OCI-LY1 (cell line): ENCODE measurements around the gene OR8S1.
"Not testable (repeated sequence)": the region's sequence is repeated elsewhere in the genome, so short reads cannot be mapped to it uniquely, and the experiment has no call there.

Experiments
- H2AFZ ChIP-seq: fragments of 200-600 bp; sonication (generic), shearing (Covaris generic); 2 replicates; pipeline ENCODE4 v1.6.0; 2014; ENCODE audit warnings: antibody characterized with exemption, mild to moderate bottlenecking, low read length
- H3F3A ChIP-seq: fragments of 200-600 bp; sonication (generic), shearing (Covaris generic); 2 replicates; pipeline ENCODE4 v1.6.0; 2014; ENCODE audit warnings: mild to moderate bottlenecking, antibody characterized with exemption, low read length, moderate library complexity; ENCODE audit not compliant: insufficient read depth
- H3K27ac ChIP-seq: fragments of 200-600 bp; sonication (generic); 2 replicates; pipeline ENCODE4 v1.5.1; 2014; ENCODE audit warnings: low read length, mixed run types, mild to moderate bottlenecking, low read depth; ENCODE audit not compliant: poor library complexity, severe bottlenecking
- H3K27me3 ChIP-seq: fragments of 200-600 bp; sonication (generic); 2 replicates; pipeline ENCODE4 v1.6.0; 2014; ENCODE audit warnings: antibody characterized with exemption, mild to moderate bottlenecking, low read length, moderate library complexity; ENCODE audit not compliant: insufficient read depth
- H3K36me3 ChIP-seq: fragments of 200-600 bp; sonication (generic); 2 replicates; pipeline ENCODE4 v1.6.1; 2014; ENCODE audit warnings: mild to moderate bottlenecking, antibody characterized with exemption, low read length, moderate library complexity, mixed read lengths; ENCODE audit not compliant: insufficient read depth
- H3K4me1 ChIP-seq: fragments of 200-600 bp; sonication (generic); 2 replicates; pipeline ENCODE4 v1.5.1; 2014; ENCODE audit warnings: mild to moderate bottlenecking, low read length, moderate library complexity; ENCODE audit not compliant: insufficient read depth, severe bottlenecking
- H3K4me2 ChIP-seq: fragments of 200-600 bp; sonication (generic), shearing (Covaris generic); 2 replicates; pipeline ENCODE4 v1.6.1; 2014; ENCODE audit warnings: low read length
- H3K4me3 ChIP-seq: fragments of 200-600 bp; sonication (generic); 2 replicates; pipeline ENCODE4 v1.5.1; 2014; ENCODE audit warnings: low read length, low read depth, mild to moderate bottlenecking, mixed read lengths; ENCODE audit not compliant: poor library complexity, severe bottlenecking
- H3K79me2 ChIP-seq: fragments of 200-600 bp; shearing (Covaris generic); 2 replicates; pipeline ENCODE4 v1.6.1; 2016; ENCODE audit warnings: mixed run types, low read length, mixed read lengths; ENCODE audit not compliant: insufficient read depth
- H3K9ac ChIP-seq: fragments of 200-600 bp; sonication (generic), shearing (Covaris generic); 2 replicates; pipeline ENCODE4 v1.6.1; 2014; ENCODE audit warnings: mild to moderate bottlenecking, low read length, mixed read lengths
- H3K9me2 ChIP-seq: fragments of 200-600 bp; sonication (generic), shearing (Covaris generic); 2 replicates; pipeline ENCODE4 v1.6.1; 2014; ENCODE audit warnings: low read depth, mild to moderate bottlenecking, low read length, mixed read lengths
- H3K9me3 ChIP-seq: fragments of 200-600 bp; shearing (Covaris generic); 2 replicates; pipeline ENCODE4 v1.6.1; 2014; ENCODE audit warnings: low read length, mixed read lengths
- H4K20me1 ChIP-seq: fragments of 200-600 bp; sonication (generic), shearing (Covaris generic); 2 replicates; pipeline ENCODE4 v1.6.0; 2016; ENCODE audit warnings: mild to moderate bottlenecking, low read length; ENCODE audit not compliant: insufficient read depth
- CTCF ChIP-seq: fragments of 200-600 bp; sonication (generic), shearing (Covaris generic); IDR thresholded peaks from 2 replicates; pipeline ENCODE4 v1.5.1; 2017; ENCODE audit warnings: mild to moderate bottlenecking, antibody characterized with exemption, low read length, moderate library complexity, mixed read lengths
- EZH2 ChIP-seq: fragments of 200-600 bp; sonication (generic), shearing (Covaris generic); IDR thresholded peaks from 2 replicates; pipeline ENCODE4 v1.8.0; 2017; ENCODE audit warnings: borderline replicate concordance, mixed run types, mild to moderate bottlenecking, antibody characterized with exemption, low read length, moderate library complexity, mixed read lengths

Gene OR8S1

GRCh38 chr12:48514728-48515127, 10.7 kb upstream of the OR8S1 start:
- no peak overlapping the region for H3K4me3 ChIP-seq
- no peak overlapping the region for H3K27ac ChIP-seq
- no peaks in the 10 kb centered on the region for H3K4me1 ChIP-seq
- no peaks in the 10 kb centered on the region for H3K9me3 ChIP-seq
- H3K79me2 ChIP-seq: no peaks in the 10 kb centered on the region
- no peak overlapping the region for H3K9ac ChIP-seq
- no peaks in the 10 kb centered on the region for H3K9me2 ChIP-seq
- H3F3A ChIP-seq: no peaks in the 10 kb centered on the region
- no peak overlapping the region for H3K4me2 ChIP-seq
- no peaks in the 10 kb centered on the region for H3K36me3 ChIP-seq
- H4K20me1 ChIP-seq: no peaks in the 10 kb centered on the region
- TF ChIP-seq EZH2 (no peak), CTCF (no peak)
- H2AFZ ChIP-seq: no peak overlapping the region
- no peaks in the 10 kb centered on the region for H3K27me3 ChIP-seq

- not testable (repeated sequence) for H3F3A ChIP-seq
Measured at GRCh38 chr12:48520381-48520780, 5.1 kb upstream of the OR8S1 start.

GRCh38 chr12:48527891-48528670, 2.6 kb downstream of the OR8S1 start:
- Histone ChIP-seq H3K9me3 (no peaks in the 10 kb centered on the region), H3F3A (no peaks in the 10 kb centered on the region), H3K4me3 (no peak overlapping the region), H4K20me1 (no peaks in the 10 kb centered on the region), H3K36me3 (no peaks in the 10 kb centered on the region), H3K4me1 (no peaks in the 10 kb centered on the region), H3K27me3 (no peaks in the 10 kb centered on the region; the same call in 1 of the 2 replicates), H3K79me2 (no peaks in the 10 kb centered on the region), H3K9me2 (no peaks in the 10 kb centered on the region), H3K27ac (no peak overlapping the region), H3K9ac (no peak overlapping the region), H2AFZ (no peak overlapping the region), H3K4me2 (no peak overlapping the region)
- TF ChIP-seq CTCF: no peak
- no peak for TF ChIP-seq EZH2

More at GRCh38 chr12:48520381-48520780, 5.1 kb upstream of the OR8S1 start:
- H3K79me2 ChIP-seq, H3K4me1 ChIP-seq, H3K4me3 ChIP-seq, H3K27ac ChIP-seq, H3K9ac ChIP-seq, H3K9me3 ChIP-seq, H3K27me3 ChIP-seq, H4K20me1 ChIP-seq, H3K9me2 ChIP-seq, H2AFZ ChIP-seq, H3K36me3 ChIP-seq, H3K4me2 ChIP-seq: not testable (repeated sequence)

- Histone ChIP-seq H3K9me3 (no peaks in the 10 kb centered on the region), H3F3A (no peaks in the 10 kb centered on the region), H3K27me3 (no peaks in the 10 kb centered on the region; the same call in 1 of the 2 replicates), H3K9me2 (no peaks in the 10 kb centered on the region), H3K4me3 (no peak overlapping the region), H2AFZ (no peak overlapping the region), H3K27ac (no peak overlapping the region), H3K4me2 (no peak overlapping the region), H4K20me1 (no peaks in the 10 kb centered on the region), H3K9ac (no peak overlapping the region), H3K79me2 (no peaks in the 10 kb centered on the region), H3K4me1 (no peaks in the 10 kb centered on the region), H3K36me3 (no peaks in the 10 kb centered on the region)
- TF ChIP-seq CTCF (no peak), EZH2 (no peak)
Measured at GRCh38 chr12:48532601-48533000, 7.2 kb downstream of the OR8S1 start.
